GM12801 (cell line): Measurements from ENCODE around the gene LAMC3.

Source experiments
- CTCF ChIP-seq: IDR thresholded peaks from one replicate; pipeline ENCODE4 v1.5.1; 2011; ENCODE audit warnings: control low read depth; ENCODE audit not compliant: insufficient read length; ENCODE audit errors: extremely low read depth

The LAMC3 gene

GRCh38 chr9:130973686-130974281, 35.2 kb upstream of the LAMC3 start:
- TF ChIP-seq CTCF, result no peak

- TF ChIP-seq CTCF, result no peak
These were observed 34.3 kb upstream of the LAMC3 start for GRCh38 chr9:130974697-130975096.

GRCh38 chr9:130975156-130975555, 33.8 kb upstream of the LAMC3 start:
- no peak for TF ChIP-seq CTCF

GRCh38 chr9:130975932-130976841, 32.8 kb upstream of the LAMC3 start:
- TF ChIP-seq CTCF, result no peak

- no peak for TF ChIP-seq CTCF
These were observed 31.2 kb upstream of the LAMC3 start for GRCh38 chr9:130977811-130978221.

- TF ChIP-seq CTCF, result no peak
These were observed 29.2 kb upstream of the LAMC3 start for GRCh38 chr9:130979591-130980385.

GRCh38 chr9:130980526-130980925, 28.4 kb upstream of the LAMC3 start:
- no peak for TF ChIP-seq CTCF
